ENCODE results near the gene TRIM7. TPM values are rescaled to one million over a fixed set of nuclear protein-coding genes. Genes with fewer than 3 reads are reported as not detected.

The TRIM7 gene
- total and polyA plus RNA-seq, 9 of the 15 experiments (the other 6 are each of a cell fraction or from before 2014, with no cell fraction given), result 2.6 to 14.9 (median 8.9) TPM

- TF ChIP-seq AFF1 (IDR thresholded peaks at IDR 0.05; ENCODE audit: low read depth in 1 of 2, partially characterized antibody in 2 of 2), result peak; percentile 54 to 67
- TF ChIP-seq ETV5 (CRISPR knock-in tag; IDR thresholded peaks at IDR 0.05; ENCODE audit: low read depth), result peak; percentile 80
- no peak for TF ChIP-seq ZNF696 (CRISPR knock-in tag; conservative IDR thresholded peaks at IDR 0.05)
- peak in 1 of 2 experiments; percentile 81; a peak in 2 of 4 replicates for TF ChIP-seq MLLT1 (IDR thresholded peaks at IDR 0.05)
- TF ChIP-seq SLC30A9 (CRISPR knock-in tag; IDR thresholded peaks at IDR 0.05), result no peak
- TF ChIP-seq ZNF780A (CRISPR knock-in tag; IDR thresholded peaks at IDR 0.05), result 0 out of 2 replicates have a peak, but pooled peaks have one; percentile 41
- peak; percentile 61 for TF ChIP-seq HNRNPLL (IDR thresholded peaks at IDR 0.05; ENCODE audit: low read depth, low read length, poor library complexity, severe bottlenecking)
- TF ChIP-seq CHAMP1 (IDR thresholded peaks at IDR 0.05), result no peak; the same call in 1 of the 2 replicates
- no peak for TF ChIP-seq ZNF282 (CRISPR knock-in tag; IDR thresholded peaks at IDR 0.05)
- peak; percentile 92; the same call in 1 of the 2 replicates for TF ChIP-seq NFRKB (IDR thresholded peaks at IDR 0.05; ENCODE audit: low read depth)
- TF ChIP-seq NCOA1 (IDR thresholded peaks at IDR 0.05; ENCODE audit: low read depth), result peak; percentile 20; the same call in 1 of the 2 replicates
- peak in 1 of 2 experiments; percentile 44; a peak in 1 of 4 replicates for TF ChIP-seq ETV6 (IDR thresholded peaks at IDR 0.05; ENCODE audit: borderline replicate concordance in 1 of 2, low read depth in 2 of 2, low read length in 1 of 2)
- TF ChIP-seq ETV6 (CRISPR knock-in tag; IDR thresholded peaks at IDR 0.05; ENCODE audit: borderline replicate concordance), result no peak
- TF ChIP-seq, protein P1, sequence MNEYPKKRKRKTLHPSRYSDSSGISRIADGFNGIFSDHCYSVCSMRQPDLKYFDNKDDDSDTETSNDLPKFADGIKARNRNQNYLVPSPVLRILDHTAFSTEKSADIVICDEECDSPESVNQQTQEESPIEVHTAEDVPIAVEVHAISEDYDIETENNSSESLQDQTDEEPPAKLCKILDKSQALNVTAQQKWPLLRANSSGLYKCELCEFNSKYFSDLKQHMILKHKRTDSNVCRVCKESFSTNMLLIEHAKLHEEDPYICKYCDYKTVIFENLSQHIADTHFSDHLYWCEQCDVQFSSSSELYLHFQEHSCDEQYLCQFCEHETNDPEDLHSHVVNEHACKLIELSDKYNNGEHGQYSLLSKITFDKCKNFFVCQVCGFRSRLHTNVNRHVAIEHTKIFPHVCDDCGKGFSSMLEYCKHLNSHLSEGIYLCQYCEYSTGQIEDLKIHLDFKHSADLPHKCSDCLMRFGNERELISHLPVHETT (CRISPR knock-in tag; conservative IDR thresholded peaks at IDR 0.05 in 1 of 2, IDR thresholded peaks at IDR 0.05 in 1 of 2), result peak in 1 of 2 experiments; percentile 80; a peak in 1 of 4 replicates
- 0 out of 2 replicates have a peak, but pooled peaks have one; percentile 72 for TF ChIP-seq NR4A1 (CRISPR knock-in tag; IDR thresholded peaks at IDR 0.05)
- TF ChIP-seq NR4A1 (tag; IDR thresholded peaks at IDR 0.05), result 0 out of 2 replicates have a peak, but pooled peaks have one; percentile 55
Measured at GRCh38 chr5:181243564-181244343, 38.8 kb upstream of the TRIM7 start, which contains the start of gene RACK1 (continued).
